ENCODE results near the gene PSMB7.

DNA sequence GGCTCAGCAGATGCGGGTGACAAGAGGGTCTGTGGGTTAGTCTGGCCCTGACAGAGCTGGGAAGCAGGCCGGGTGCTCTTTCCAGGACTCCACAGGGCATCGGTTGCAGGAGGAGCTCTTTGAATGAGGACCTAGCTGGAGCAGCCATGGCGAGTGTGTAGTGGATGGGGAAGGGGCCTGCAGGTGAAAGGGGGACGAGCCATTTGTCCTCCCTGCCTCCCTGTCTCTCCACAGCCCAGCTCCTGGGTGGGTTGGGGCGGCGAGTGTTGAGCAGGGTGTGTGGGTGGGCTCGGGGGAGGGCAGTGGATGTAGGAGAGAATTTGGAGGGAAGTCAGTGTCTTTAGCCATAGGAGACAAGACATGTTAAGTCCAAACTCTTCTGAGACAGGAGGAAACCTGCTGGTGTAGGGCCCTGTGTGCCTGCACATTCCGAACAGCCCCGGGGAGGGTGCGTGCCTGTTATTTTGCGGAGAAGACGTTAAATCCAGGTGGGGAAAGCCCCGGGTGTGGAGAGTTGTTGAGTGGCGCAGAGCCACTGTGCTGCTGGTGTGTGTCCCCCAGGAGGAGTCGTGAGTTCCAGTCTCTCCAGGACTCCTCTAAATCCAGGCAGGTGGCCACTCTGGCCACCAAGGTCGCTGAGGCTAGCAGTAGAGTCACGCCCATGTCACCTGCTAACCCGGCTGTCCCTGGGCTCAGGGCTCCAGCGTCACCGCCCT, 73.6 kb downstream of the PSMB7 start:
- TF ChIP-seq, protein P1, sequence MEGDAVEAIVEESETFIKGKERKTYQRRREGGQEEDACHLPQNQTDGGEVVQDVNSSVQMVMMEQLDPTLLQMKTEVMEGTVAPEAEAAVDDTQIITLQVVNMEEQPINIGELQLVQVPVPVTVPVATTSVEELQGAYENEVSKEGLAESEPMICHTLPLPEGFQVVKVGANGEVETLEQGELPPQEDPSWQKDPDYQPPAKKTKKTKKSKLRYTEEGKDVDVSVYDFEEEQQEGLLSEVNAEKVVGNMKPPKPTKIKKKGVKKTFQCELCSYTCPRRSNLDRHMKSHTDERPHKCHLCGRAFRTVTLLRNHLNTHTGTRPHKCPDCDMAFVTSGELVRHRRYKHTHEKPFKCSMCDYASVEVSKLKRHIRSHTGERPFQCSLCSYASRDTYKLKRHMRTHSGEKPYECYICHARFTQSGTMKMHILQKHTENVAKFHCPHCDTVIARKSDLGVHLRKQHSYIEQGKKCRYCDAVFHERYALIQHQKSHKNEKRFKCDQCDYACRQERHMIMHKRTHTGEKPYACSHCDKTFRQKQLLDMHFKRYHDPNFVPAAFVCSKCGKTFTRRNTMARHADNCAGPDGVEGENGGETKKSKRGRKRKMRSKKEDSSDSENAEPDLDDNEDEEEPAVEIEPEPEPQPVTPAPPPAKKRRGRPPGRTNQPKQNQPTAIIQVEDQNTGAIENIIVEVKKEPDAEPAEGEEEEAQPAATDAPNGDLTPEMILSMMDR (IDR thresholded peaks at IDR 0.05 in 4 of 5, conservative IDR thresholded peaks at IDR 0.05 in 1 of 5) = no peak
- no peak for TF ChIP-seq POLR2A (IDR thresholded peaks at IDR 0.05)

All from gastrocnemius medialis (tissue), 4 donors.